K562 treated with DMSO at 1 percent for 24 hours (cell line): ENCODE results near the gene CLDN19. TPM values are rescaled to one million over a fixed set of nuclear protein-coding genes. Genes with fewer than 3 reads are reported as not detected.

ENCODE experiments used
- total RNA-seq: library from RNA; unstranded; fragments of 300-600 nt; gene quantifications from 2 replicates; pipeline ENCODE4 v1.2.3, GENCODE V29; 2022; ENCODE audit warnings: low read depth; ENCODE audit not compliant: insufficient read depth

Gene CLDN19, protein sequence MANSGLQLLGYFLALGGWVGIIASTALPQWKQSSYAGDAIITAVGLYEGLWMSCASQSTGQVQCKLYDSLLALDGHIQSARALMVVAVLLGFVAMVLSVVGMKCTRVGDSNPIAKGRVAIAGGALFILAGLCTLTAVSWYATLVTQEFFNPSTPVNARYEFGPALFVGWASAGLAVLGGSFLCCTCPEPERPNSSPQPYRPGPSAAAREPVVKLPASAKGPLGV
- total RNA-seq, result not detected in 2 replicates

DNA sequence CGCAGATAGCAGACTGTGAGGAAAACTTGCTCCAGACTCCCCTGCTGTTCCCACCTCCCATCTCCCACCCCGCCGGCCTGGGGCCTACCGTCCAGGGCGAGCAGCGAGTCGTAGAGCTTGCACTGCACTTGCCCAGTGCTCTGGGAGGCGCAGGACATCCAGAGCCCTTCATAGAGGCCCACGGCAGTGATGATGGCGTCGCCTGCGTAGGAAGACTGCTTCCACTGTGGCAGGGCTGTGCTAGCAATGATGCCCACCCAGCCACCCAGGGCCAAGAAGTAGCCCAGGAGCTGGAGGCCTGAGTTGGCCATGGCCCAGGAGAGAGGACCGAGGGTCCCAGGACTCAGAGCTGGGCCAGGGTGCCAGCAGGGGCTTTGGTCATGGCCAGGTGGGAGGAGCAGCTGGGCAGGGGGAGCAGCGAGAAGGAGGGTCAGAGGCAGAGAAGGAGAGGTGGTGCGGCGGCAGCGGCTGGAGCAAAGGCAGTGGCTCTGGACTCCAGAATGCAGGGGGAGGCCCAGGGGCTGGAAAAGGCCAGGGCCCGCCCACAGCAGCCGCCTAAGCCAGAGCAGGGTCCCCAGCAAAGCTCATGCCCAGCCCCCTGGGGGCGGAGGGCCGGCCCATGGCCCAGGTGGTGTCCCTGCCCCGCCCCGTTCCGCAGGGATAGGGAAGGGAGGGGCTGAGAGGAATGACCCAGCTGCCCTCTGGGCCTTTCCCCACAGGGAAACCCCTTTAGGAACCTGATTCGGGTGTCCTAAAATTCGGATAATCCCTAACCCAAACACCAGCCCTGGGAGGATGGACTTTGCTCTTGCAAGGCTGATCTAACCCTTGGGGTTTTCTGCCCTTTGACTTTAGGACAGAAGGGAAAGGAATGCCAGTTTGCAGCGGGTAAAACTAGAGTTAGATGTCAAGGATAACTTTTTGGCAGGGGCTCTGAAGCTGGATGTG is at the start of gene CLDN19:
Gene CLDN19 (minus strand): TSS at position 484 of the 948 bp plus-strand sequence. CDS start 173 bp downstream, at position 311.

DNA sequence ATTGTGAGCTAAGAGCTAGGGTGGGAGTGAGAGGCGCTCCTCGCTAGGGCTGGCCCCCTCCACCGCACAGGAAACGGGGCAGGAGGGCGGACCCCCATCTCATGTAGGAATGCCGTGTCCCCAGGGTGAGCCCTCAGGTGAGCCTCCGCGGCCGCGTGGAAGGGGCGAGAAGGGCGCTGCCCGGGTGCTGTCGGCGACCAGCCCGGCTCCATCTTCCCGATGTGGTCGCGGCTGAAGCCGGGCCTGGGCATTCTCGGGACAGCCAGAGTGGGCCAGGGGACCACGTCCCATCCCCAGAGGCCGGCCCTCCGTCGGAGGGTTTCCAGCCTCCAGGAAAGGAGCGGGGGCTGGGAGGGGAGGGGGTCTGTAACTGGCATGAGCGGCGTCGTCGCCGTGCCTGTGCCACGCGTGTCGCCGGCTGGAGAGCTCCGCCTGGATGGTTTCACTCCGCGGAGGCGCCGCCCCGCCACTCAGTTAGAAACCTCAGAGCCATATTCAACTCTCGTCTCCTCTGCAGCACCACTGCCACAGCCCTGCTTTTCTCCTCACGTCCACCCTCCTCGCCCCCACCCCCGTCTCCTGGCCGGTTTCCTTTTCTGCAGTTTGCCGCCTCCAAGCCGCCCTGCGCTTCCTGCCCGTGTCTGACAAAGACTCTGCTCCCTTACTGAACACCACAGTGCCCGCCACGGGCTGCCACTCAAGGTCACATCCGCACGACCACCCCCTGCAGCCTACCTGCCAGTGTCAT is 45.1 kb upstream of the CLDN19 start, which contains the start of gene TMEM269:
Gene TMEM269 (plus strand): TSS at position 46 of the 748 bp plus-strand sequence. CDS start 4,903 bp downstream, outside the sequence.

DNA sequence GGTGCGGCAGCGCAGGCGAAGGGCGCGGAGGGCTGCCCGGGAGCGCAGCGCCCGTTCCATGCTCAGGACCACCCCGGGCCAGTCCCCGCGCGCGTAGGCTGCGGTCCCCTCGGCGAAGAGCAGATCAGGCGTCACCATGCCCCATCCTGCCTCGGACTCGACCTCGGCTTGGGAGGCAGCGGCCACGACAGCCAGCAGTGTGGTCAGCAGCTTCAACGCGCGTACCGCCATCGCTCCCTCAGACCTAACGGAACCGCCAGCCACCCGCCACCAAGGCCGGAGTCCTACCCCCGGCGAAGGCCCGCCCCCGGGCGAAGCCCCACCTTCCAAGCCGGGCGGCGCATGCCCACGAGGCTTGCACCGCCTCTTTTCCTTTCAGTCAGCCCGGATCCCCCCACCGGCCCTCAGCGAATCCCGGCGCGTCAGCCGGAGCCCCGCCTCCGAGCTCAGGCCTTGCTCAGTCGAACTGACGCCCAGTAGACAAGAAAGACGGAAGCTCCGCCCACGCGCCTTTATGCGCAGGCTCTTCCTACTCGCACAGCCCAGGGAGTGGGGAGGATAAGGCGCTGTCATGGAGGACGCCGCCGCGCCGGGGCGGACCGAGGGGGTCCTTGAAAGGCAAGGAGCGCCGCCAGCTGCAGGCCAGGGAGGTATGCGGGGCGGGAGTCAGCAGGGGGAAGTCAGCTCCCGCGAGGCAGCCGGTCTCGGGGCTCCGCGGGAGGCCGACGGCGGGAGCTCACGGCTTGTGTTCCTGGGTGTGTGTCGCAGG is 26.9 kb upstream of the CLDN19 start, which contains the start of the genes C1orf50 and P3H1:
Gene C1orf50 (plus strand): TSS at position 509 of the 769 bp plus-strand sequence. CDS start 63 bp downstream, at position 572.
Gene P3H1 (minus strand): TSS at position 288 of the 769 bp plus-strand sequence. CDS start 57 bp downstream, at position 231.

Other genes with a start within 250 kb of the CLDN19 start
- gene PPIH, start 81.8 kb downstream of the CLDN19 start, total RNA-seq, result 107 and 116 TPM in 2 replicates
- gene YBX1, start 57.8 kb downstream of the CLDN19 start, total RNA-seq, result 952 and 983 TPM in 2 replicates
- gene P3H1, start 26.8 kb upstream of the CLDN19 start, total RNA-seq, result 78.3 and 81.3 TPM in 2 replicates
- 5.2 and 5.6 TPM in 2 replicates for gene C1orf50, start 27.0 kb upstream of the CLDN19 start, total RNA-seq
- 0.23 TPM in 1 of 2 replicates, not detected in the other for gene TMEM269, start 44.8 kb upstream of the CLDN19 start, total RNA-seq
- 19.2 and 19.6 TPM in 2 replicates for gene ERMAP, start 76.9 kb upstream of the CLDN19 start, total RNA-seq
- 30.1 and 44.3 TPM in 2 replicates for gene SVBP, start 77.2 kb upstream of the CLDN19 start, total RNA-seq
- 12.0 and 14.4 TPM in 2 replicates for gene ZNF691, start 106.4 kb upstream of the CLDN19 start, total RNA-seq
- 27.2 and 37.1 TPM in 2 replicates for gene SLC2A1, start 218.6 kb upstream of the CLDN19 start, total RNA-seq